Right renal pelvis (tissue), 4 donors: Measurements from ENCODE around the gene SRPK1. TPM values are rescaled to one million over a fixed set of nuclear protein-coding genes. Genes with fewer than 3 reads are reported as not detected.

Experiments used
- DNase-seq, 4 donors: peaks; one replicate each; pipeline ENCODE4 v3.0.0-alpha.2; 2013; ENCODE audit warnings: low read depth in 4 of 4, low spot score in 3 of 4, missing footprints in 1 of 4
- polyA plus RNA-seq, 4 donors: library from polyadenylated mRNA; unstranded; fragments of 120-200 nt; gene quantifications; one replicate each; pipeline ENCODE4 v1.2.1, GENCODE V29; 2013; ENCODE audit not compliant: insufficient read length in 4 of 4

Gene SRPK1
- polyA plus RNA-seq, 4 donors = 40.3 to 51.9 (median 49.4) TPM

DNA sequence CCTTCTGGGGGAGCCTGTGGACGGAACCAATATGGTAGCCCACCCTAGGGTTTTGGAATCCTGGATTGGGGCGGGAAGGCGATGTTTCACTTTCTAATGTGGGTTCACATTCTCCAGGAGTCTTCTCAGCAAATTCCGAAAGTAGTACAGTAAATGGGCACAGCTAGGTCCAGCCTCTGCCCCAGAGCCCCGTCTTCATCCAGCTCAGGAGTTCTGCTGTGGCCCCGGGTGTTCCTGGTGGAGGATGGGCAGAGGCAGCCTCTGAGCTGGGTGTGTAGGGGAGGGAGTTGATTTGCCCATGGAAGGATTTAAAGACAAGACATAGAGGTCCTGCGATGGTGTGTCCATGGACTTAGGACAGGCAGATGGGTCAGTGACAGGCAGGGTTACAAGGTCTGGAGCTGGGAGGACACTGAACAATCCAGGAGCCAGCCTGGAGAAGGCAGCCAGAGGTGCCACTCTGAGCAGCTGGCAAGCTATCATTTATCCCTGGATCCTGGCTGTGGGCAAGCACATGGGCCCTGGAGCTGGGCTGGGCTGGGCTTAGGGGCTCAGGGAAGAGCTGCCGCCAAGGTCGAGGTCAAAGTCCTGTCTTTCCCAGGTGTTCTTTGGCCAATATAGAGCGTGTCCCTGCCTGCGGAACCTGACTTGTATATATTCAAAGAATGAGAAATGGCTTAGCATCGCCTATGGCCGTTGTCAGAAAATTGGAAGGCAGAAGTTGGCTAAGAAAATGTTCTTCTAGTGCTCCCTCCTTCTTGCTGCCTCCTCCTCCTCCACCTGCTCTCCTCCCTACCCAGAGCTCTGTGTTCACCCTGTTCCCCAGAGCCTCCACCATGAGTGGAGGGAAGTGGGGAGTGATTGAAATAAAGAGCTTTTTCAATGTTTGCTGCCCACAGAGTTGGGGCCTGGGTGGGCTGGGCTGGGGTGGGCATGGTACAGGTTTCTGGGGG lies 133.4 kb downstream of the SRPK1 start:
- no peak for DNase-seq

GRCh38 chr6:35786810-35787209 lies 134.1 kb downstream of the SRPK1 start:
- no peak for DNase-seq

GRCh38 chr6:35786272-35786671 lies 134.6 kb downstream of the SRPK1 start:
- no peak for DNase-seq

GRCh38 chr6:35784200-35784599 lies 136.7 kb downstream of the SRPK1 start:
- DNase-seq = no peak

Other genes starting within 250 kb of the SRPK1 start
- 10 to 100 TPM; 25.4 to 30.7 (median 28.2) TPM for gene FKBP5, start 232.2 kb downstream of the SRPK1 start, polyA plus RNA-seq
- 1 to 10 TPM in 3 of 4 donors, under 1 TPM in 1; 0.90 to 1.1 (median 1.1) TPM for gene ARMC12, start 184.1 kb downstream of the SRPK1 start, polyA plus RNA-seq
- gene CLPSL2, start 144.5 kb downstream of the SRPK1 start, polyA plus RNA-seq = under 1 TPM in 2 of 4 donors, not detected in 2; 0.23 to 0.40 TPM
- gene CLPSL1, start 140.1 kb downstream of the SRPK1 start, polyA plus RNA-seq = 1 to 10 TPM in 2 of 4 donors, under 1 TPM in 2; 0.74 to 1.3 (median 1.00) TPM
- gene CLPS, start 123.8 kb downstream of the SRPK1 start, polyA plus RNA-seq = under 1 TPM in 1 of 4 donors, not detected in 3; 0.13 TPM
- under 1 TPM in 3 of 4 donors, not detected in 1; 0.15 to 0.20 (median 0.17) TPM for gene LHFPL5, start 115.7 kb downstream of the SRPK1 start, polyA plus RNA-seq
- gene SLC26A8, start 103.5 kb upstream of the SRPK1 start, polyA plus RNA-seq = under 1 TPM; 0.12 to 0.27 (median 0.23) TPM
- gene MAPK14, start 106.7 kb upstream of the SRPK1 start, polyA plus RNA-seq = 10 to 100 TPM; 48.2 to 58.3 (median 57.3) TPM
- gene MAPK13, start 209.4 kb upstream of the SRPK1 start, polyA plus RNA-seq = 10 to 100 TPM; 20.7 to 24.5 (median 21.6) TPM